K562 (cell line): ENCODE measurements around the gene NT5C2. TPM values are rescaled to one million over a fixed set of nuclear protein-coding genes. Genes with fewer than 3 reads are reported as not detected.
A peak's percentile ranks its signal among the peaks of the same experiment; 100 is the strongest.

Experiments
- BMI1 ChIP-seq: fragments of 150-350 bp; IDR thresholded peaks from 2 replicates; pipeline ENCODE4 v1.6.1; 2014; ENCODE audit warnings: low read length
- CC2D1A ChIP-seq: fragments of 450-650 bp; IDR thresholded peaks from 2 replicates; pipeline ENCODE4 v1.6.1; 2017; ENCODE audit warnings: mild to moderate bottlenecking
- CEBPB ChIP-seq: fragments of 450-650 bp; IDR thresholded peaks from 2 replicates; pipeline ENCODE4 v1.6.1; 2016; ENCODE audit warnings: missing genetic modification characterization, missing compliant biosample characterization
- DNMT1 ChIP-seq: fragments of 450-650 bp; IDR thresholded peaks from 2 replicates; pipeline ENCODE4 v1.6.1; 2016; ENCODE audit warnings: antibody characterized with exemption, mild to moderate bottlenecking
- ESRRA ChIP-seq: fragments of 450-650 bp; IDR thresholded peaks from 2 replicates; pipeline ENCODE4 v1.6.1; 2014; ENCODE audit warnings: low read depth, mild to moderate bottlenecking, moderate library complexity, borderline replicate concordance
- KDM5B ChIP-seq: fragments of 200-600 bp; sonication (generic); IDR thresholded peaks from 2 replicates; pipeline ENCODE4 v1.6.1; 2012; ENCODE audit warnings: low read depth, mild to moderate bottlenecking, moderate library complexity, low read length, control low read depth, inconsistent platforms; ENCODE audit not compliant: insufficient replicate concordance
- MCM5 ChIP-seq: fragments of 450-650 bp; IDR thresholded peaks from 2 replicates; pipeline ENCODE4 v1.6.1; 2016; ENCODE audit warnings: low read depth
- MNT ChIP-seq, 2 experiments: fragments of 450-650 bp; conservative IDR thresholded peaks; 2 replicates each; pipeline ENCODE4 v1.6.1; 2017; ENCODE audit warnings: mild to moderate bottlenecking in 2 of 2, moderate library complexity in 2 of 2
- MTF1 ChIP-seq: fragments of 250-450 bp; sonication (Bioruptor Pico); IDR thresholded peaks from 2 replicates; pipeline ENCODE4 v1.9.0; 2021; ENCODE audit warnings: moderate library complexity, mild to moderate bottlenecking, inconsistent platforms, borderline replicate concordance
- MYC ChIP-seq, 2 experiments: fragments of 250-450 bp in 1 of 2; sonication (Bioruptor Pico) in 1 of 2; IDR thresholded peaks; 2 replicates each; pipeline versions ENCODE4 v1.5.1 to v1.6.1; 2012 to 2021; ENCODE audit warnings: low read depth in 2 of 2, borderline replicate concordance in 1 of 2, improper control_type of control experiment in 1 of 2, low read length in 1 of 2, mild to moderate bottlenecking in 1 of 2, moderate library complexity in 1 of 2
- NR0B1 ChIP-seq: fragments of 450-650 bp; IDR thresholded peaks from one replicate; pipeline ENCODE4 v1.6.1; 2018; ENCODE audit warnings: mild to moderate bottlenecking, moderate library complexity; ENCODE audit not compliant: partially characterized antibody
- NR3C1 ChIP-seq: sonication (generic); formaldehyde crosslinking; IDR thresholded peaks from 2 replicates; pipeline ENCODE4 v1.8.1; 2022; ENCODE audit warnings: missing genetic modification reagents
- PHF8 ChIP-seq: fragments of 200-600 bp; sonication (generic); IDR thresholded peaks from 2 replicates; pipeline ENCODE4 v1.6.1; 2012; ENCODE audit warnings: mixed run types, mild to moderate bottlenecking, inconsistent platforms, low read length, moderate library complexity, borderline replicate concordance
- RAD21 ChIP-seq, 2 experiments: fragments of 250-450 bp in 1 of 2; fragments of 450-650 bp in 1 of 2; sonication (Bioruptor Pico) in 1 of 2; formaldehyde crosslinking in 1 of 2; IDR thresholded peaks in 1 of 2; conservative IDR thresholded peaks in 1 of 2; 2 replicates each; pipeline versions ENCODE4 v1.4.0 to v1.8.0; 2020 to 2022; ENCODE audit warnings: mild to moderate bottlenecking in 2 of 2, moderate library complexity in 1 of 2
- RFX1 ChIP-seq: fragments of 450-650 bp; IDR thresholded peaks from 2 replicates; pipeline ENCODE4 v1.6.1; 2016; ENCODE audit warnings: mild to moderate bottlenecking, moderate library complexity
- SETDB1 ChIP-seq: IDR thresholded peaks from one replicate; pipeline ENCODE4 v1.6.1; 2012; ENCODE audit warnings: low read length, control low read depth, inconsistent platforms
- TARDBP ChIP-seq: fragments of 450-650 bp; IDR thresholded peaks from 2 replicates; pipeline ENCODE4 v1.6.1; 2016
- polyA plus RNA-seq, 8 experiments: library from polyadenylated mRNA; depleted of rRNA in 4 of 8; stranded (reverse) in 5 of 8; unstranded in 3 of 8; fragments of >200 nt; fragmentation: Nextera tagmentation in 2 of 8; fragmentation: Illumina TruSeq in 1 of 8; extraction: Ambion mirVana in 2 of 8; extraction: Trizol in 1 of 8; gene quantifications; 2 replicates each; pipeline versions ENCODE4 v1.2.1 to v1.2.3, GENCODE V29; 2011 to 2014; ENCODE audit warnings: inconsistent platforms in 1 of 8, missing spikeins in 1 of 8
- total RNA-seq, 7 experiments: library from RNA; depleted of rRNA in 6 of 7; stranded (reverse); fragments of >200 nt in 6 of 7; fragmentation: Illumina TruSeq in 2 of 7; extraction: Trizol in 2 of 7; gene quantifications; 2 replicates each; pipeline versions ENCODE4 v1.2.1 to v1.2.3, GENCODE V29; 2011 to 2021; ENCODE audit warnings: low replicate concordance in 1 of 7
- TF ChIP-seq, protein P1 (sequence below): fragments of 450-650 bp; IDR thresholded peaks from 2 replicates; pipeline ENCODE4 v1.6.1; 2018; ENCODE audit not compliant: partially characterized antibody

The NT5C2 gene
- total and polyA plus RNA-seq, 9 of the 15 experiments (the other 6 are each of a cell fraction or from before 2014, with no cell fraction given), result 11.3 to 45.2 (median 27.7) TPM

DNA sequence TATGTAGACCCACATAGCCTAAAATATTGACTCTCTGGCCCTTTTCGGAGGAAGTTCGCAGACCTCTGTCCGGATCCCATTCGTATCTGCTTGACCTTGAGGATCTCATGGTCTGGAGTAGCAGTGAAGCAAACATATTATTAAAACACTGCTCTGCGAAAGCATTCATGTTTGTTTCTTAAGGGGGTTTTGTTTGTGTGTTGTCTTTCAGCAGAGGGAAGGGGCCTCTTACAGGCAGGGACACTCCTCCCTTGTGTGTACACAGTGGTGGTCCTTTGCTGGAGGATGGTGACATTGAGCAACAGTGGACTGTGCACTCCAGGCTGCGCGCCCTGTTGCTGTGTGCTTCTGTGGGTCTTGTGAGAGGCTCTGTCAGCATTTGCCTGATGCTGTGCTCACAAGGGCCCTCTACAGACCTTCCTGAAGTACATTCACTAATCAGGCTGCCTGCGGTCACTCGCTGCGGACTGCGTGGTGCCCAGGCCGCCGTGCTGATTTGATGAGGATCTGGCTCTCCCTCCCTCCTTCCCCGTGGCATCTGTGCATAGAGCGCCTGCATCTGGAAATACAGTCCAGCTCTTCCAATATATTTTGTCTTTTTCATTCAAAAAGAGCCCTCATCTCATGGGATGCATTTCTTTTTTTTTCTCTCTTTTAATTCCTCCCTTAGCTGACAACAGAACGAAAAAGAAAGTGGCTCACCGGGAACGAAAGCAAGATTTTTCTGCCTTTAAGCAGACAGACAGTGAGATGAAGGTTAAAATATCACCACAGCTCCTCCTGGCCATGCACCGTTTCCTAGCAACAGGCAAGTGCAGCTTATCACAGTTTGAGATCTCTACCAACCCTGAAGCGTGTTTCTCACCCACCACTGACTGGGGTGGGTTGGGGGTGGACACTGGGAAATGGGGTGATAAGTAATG lies 139.2 kb downstream of the NT5C2 start (continued):
- TF ChIP-seq ESRRA (peak; percentile 39), NR0B1 (no peak), RAD21 (CRISPR knock-in tag; conservative IDR thresholded peaks at IDR 0.05 in 1 of 2, IDR thresholded peaks at IDR 0.05 in 1 of 2) (peak; percentile 17 to 54; a peak in 3 of 4 replicates), BMI1 (no peak), MNT (conservative IDR thresholded peaks at IDR 0.05) (0 out of 4 replicates have a peak, but pooled peaks of 1 of the 2 experiments have one; percentile 4), RFX1 (peak; percentile 79), MTF1 (CRISPR knock-in tag) (no peak), MYC (IDR thresholded peaks at IDR 0.05; ENCODE audit: low read depth, low read length) (no peak), MYC (CRISPR knock-in tag; IDR thresholded peaks at IDR 0.05; ENCODE audit: borderline replicate concordance, low read depth) (no peak), PHF8 (no peak), DNMT1 (no peak), MCM5 (no peak), CC2D1A (no peak), SETDB1 (no peak), CEBPB (tag) (peak; percentile 41; the same call in 1 of the 2 replicates), KDM5B (no peak), TARDBP (no peak), NR3C1 (CRISPR knock-in tag) (no peak)
- TF ChIP-seq, protein P1, sequence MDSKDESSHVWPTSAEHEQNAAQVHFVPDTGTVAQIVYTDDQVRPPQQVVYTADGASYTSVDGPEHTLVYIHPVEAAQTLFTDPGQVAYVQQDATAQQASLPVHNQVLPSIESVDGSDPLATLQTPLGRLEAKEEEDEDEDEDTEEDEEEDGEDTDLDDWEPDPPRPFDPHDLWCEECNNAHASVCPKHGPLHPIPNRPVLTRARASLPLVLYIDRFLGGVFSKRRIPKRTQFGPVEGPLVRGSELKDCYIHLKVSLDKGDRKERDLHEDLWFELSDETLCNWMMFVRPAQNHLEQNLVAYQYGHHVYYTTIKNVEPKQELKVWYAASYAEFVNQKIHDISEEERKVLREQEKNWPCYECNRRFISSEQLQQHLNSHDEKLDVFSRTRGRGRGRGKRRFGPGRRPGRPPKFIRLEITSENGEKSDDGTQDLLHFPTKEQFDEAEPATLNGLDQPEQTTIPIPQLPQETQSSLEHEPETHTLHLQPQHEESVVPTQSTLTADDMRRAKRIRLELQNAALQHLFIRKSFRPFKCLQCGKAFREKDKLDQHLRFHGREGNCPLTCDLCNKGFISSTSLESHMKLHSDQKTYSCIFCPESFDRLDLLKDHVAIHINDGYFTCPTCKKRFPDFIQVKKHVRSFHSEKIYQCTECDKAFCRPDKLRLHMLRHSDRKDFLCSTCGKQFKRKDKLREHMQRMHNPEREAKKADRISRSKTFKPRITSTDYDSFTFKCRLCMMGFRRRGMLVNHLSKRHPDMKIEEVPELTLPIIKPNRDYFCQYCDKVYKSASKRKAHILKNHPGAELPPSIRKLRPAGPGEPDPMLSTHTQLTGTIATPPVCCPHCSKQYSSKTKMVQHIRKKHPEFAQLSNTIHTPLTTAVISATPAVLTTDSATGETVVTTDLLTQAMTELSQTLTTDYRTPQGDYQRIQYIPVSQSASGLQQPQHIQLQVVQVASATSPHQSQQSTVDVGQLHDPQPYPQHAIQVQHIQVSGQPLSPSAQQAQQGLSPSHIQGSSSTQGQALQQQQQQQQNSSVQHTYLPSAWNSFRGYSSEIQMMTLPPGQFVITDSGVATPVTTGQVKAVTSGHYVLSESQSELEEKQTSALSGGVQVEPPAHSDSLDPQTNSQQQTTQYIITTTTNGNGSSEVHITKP, result no peak
